ENCODE measurements around the gene SEMA3G.
A peak's percentile ranks its signal among the peaks of the same experiment; 100 is the strongest.

The SEMA3G gene

GRCh38 chr3:52429779-52430415 is 15.0 kb downstream of the SEMA3G start:
- TF ChIP-seq, protein P1, sequence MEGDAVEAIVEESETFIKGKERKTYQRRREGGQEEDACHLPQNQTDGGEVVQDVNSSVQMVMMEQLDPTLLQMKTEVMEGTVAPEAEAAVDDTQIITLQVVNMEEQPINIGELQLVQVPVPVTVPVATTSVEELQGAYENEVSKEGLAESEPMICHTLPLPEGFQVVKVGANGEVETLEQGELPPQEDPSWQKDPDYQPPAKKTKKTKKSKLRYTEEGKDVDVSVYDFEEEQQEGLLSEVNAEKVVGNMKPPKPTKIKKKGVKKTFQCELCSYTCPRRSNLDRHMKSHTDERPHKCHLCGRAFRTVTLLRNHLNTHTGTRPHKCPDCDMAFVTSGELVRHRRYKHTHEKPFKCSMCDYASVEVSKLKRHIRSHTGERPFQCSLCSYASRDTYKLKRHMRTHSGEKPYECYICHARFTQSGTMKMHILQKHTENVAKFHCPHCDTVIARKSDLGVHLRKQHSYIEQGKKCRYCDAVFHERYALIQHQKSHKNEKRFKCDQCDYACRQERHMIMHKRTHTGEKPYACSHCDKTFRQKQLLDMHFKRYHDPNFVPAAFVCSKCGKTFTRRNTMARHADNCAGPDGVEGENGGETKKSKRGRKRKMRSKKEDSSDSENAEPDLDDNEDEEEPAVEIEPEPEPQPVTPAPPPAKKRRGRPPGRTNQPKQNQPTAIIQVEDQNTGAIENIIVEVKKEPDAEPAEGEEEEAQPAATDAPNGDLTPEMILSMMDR (conservative IDR thresholded peaks at IDR 0.05) = no peak
- no peak for TF ChIP-seq ZFX (IDR thresholded peaks at IDR 0.05)
- H3K27ac ChIP-seq = no peak overlapping the region

- H3K27ac ChIP-seq = no peak overlapping the region
- TF ChIP-seq, protein P1 (conservative IDR thresholded peaks at IDR 0.05) = no peak
- no peak for TF ChIP-seq ZFX (IDR thresholded peaks at IDR 0.05)
Observed at GRCh38 chr3:52429031-52429430, 15.9 kb downstream of the SEMA3G start.

GRCh38 chr3:52428151-52429005 is 16.5 kb downstream of the SEMA3G start:
- H3K27ac ChIP-seq = no peak overlapping the region
- no peak for TF ChIP-seq ZFX (IDR thresholded peaks at IDR 0.05)
- TF ChIP-seq, protein P1 (conservative IDR thresholded peaks at IDR 0.05) = peak; percentile 82

DNA sequence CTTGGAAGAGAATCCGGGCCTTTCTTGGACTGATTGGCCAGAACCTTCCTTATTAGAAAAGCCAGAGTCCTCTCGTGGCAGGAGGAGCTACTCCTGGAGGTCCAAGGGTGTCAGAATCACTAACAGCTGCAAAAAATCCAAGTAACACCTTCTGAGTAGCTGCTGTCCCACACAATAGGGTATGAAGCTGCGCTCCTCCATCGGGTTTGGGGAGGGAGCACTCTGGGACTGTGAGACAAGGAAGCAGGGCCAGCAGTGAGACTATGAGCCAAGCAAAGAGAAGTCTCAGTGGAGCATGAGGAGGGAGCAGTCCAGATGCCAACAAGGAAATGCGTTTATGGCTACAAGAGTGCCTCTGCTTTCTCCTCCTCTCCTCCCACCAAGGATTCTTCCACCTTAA is 21.7 kb downstream of the SEMA3G start:
- TF ChIP-seq ZFX (IDR thresholded peaks at IDR 0.05) = no peak
- TF ChIP-seq, protein P1 (conservative IDR thresholded peaks at IDR 0.05) = no peak
- no peak overlapping the region for H3K27ac ChIP-seq

GRCh38 chr3:52422669-52423068 is 22.2 kb downstream of the SEMA3G start:
- no peak for TF ChIP-seq ZFX (IDR thresholded peaks at IDR 0.05)
- TF ChIP-seq, protein P1 (conservative IDR thresholded peaks at IDR 0.05) = no peak
- no peak overlapping the region for H3K27ac ChIP-seq

- H3K27ac ChIP-seq = no peak overlapping the region
- TF ChIP-seq, protein P1 (conservative IDR thresholded peaks at IDR 0.05) = no peak
- TF ChIP-seq ZFX (IDR thresholded peaks at IDR 0.05) = no peak
Observed at GRCh38 chr3:52420388-52420787, 24.5 kb downstream of the SEMA3G start.

DNA sequence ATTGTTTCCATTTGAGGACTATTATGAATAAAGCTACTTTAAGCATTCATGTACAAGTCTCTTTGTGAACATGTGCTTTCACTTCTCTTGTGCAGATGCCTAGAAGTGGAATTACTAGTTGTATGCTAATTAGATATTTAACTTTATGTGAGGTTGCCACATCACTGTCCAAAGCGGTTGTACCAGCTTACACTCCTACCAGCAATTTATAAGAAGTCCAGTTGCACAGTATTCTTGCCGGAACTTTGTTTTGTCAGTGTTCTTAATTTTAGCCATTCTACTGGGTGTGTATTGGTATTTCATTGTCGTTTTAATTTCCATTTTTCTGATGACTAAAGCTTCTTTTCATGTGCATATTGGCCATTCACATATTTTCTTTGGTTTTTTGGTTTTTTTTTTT is 29.1 kb downstream of the SEMA3G start:
- H3K27ac ChIP-seq = no peak overlapping the region
- TF ChIP-seq, protein P1 (conservative IDR thresholded peaks at IDR 0.05) = no peak
- no peak for TF ChIP-seq ZFX (IDR thresholded peaks at IDR 0.05)

Data from C4-2B (cell line).